Stimulated activated CD4-positive, alpha-beta T cell treated with anti-CD3 and anti-CD28 coated beads, Interleukin-15, amount 100 ng/mL, for 48 hours (primary cell): Measurements from ENCODE around the gene CSF2.

Experiments used
- DNase-seq, 2 donors: peaks; one replicate each; pipeline ENCODE4 v3.0.0-alpha.2; 2020; ENCODE audit warnings: low read depth in 2 of 2

CSF2 gene

GRCh38 chr5:132073231-132074013, at the start of gene CSF2:
CSF2 (plus strand) TSS chr5:132073789; CDS start chr5:132073824, 35 bp downstream.
- DNase-seq, result no peak

- DNase-seq, result no peak
Observed at GRCh38 chr5:132024117-132024435, 49.5 kb upstream of the CSF2 start.

GRCh38 chr5:132024789-132025402, 48.7 kb upstream of the CSF2 start:
- no peak for DNase-seq

GRCh38 chr5:132025403-132025971, 48.1 kb upstream of the CSF2 start:
- DNase-seq, result no peak

GRCh38 chr5:132026516-132027008, 47.0 kb upstream of the CSF2 start:
- peak; percentile 28 to 45 for DNase-seq

- no peak for DNase-seq
Observed at GRCh38 chr5:132027027-132027426, 46.6 kb upstream of the CSF2 start.

GRCh38 chr5:132029609-132030330, 43.8 kb upstream of the CSF2 start:
- no peak for DNase-seq

- no peak for DNase-seq
Observed at GRCh38 chr5:132030610-132031009, 43.0 kb upstream of the CSF2 start.

GRCh38 chr5:132032196-132032595, 41.4 kb upstream of the CSF2 start:
- DNase-seq, result no peak

- DNase-seq, result no peak
Observed at GRCh38 chr5:132033122-132033521, 40.5 kb upstream of the CSF2 start.

GRCh38 chr5:132037353-132037752, 36.2 kb upstream of the CSF2 start:
- no peak for DNase-seq

GRCh38 chr5:132044207-132044606, 29.4 kb upstream of the CSF2 start:
- DNase-seq, result no peak

- no peak for DNase-seq
Observed at GRCh38 chr5:132046880-132047299, 26.7 kb upstream of the CSF2 start.

- DNase-seq, result no peak
Observed at GRCh38 chr5:132049093-132049492, 24.5 kb upstream of the CSF2 start.

- DNase-seq, result no peak
Observed at GRCh38 chr5:132049559-132049958, 24.0 kb upstream of the CSF2 start.

- DNase-seq, result no peak
Observed at GRCh38 chr5:132050136-132050535, 23.5 kb upstream of the CSF2 start.

- DNase-seq, result no peak
Observed at GRCh38 chr5:132050661-132051552, 22.7 kb upstream of the CSF2 start.

GRCh38 chr5:132052520-132052919, 21.1 kb upstream of the CSF2 start:
- no peak for DNase-seq

- no peak for DNase-seq
Observed at GRCh38 chr5:132053483-132053882, 20.1 kb upstream of the CSF2 start.

- no peak for DNase-seq
Observed at GRCh38 chr5:132054031-132054696, 19.4 kb upstream of the CSF2 start.
